GM23338 (cell line): ENCODE results near the gene ACOT11. TPM values are rescaled to one million over a fixed set of nuclear protein-coding genes. Genes with fewer than 3 reads are reported as not detected.

Experiments
- ATAC-seq: fragments of 200-7000 bp; cut with Tn5 transposase; 3 replicates; pipeline ENCODE4 v1.9.1; 2020
- DNase-seq: peaks from one replicate; pipeline ENCODE4 v3.0.0-alpha.2; 2015; ENCODE audit warnings: low spot score
- H2AFZ ChIP-seq: fragments of 200-600 bp; sonication (generic); 2 replicates; pipeline ENCODE4 v1.8.0; 2016; ENCODE audit warnings: antibody characterized with exemption, mild to moderate bottlenecking, moderate library complexity
- H3F3A ChIP-seq: fragments of 200-600 bp; sonication (generic); replicated peaks from 2 replicates; pipeline ENCODE4 v1.8.0; 2017; ENCODE audit warnings: antibody characterized with exemption, mixed run types, low read depth
- H3K27ac ChIP-seq: fragments of 200-600 bp; sonication (generic); 2 replicates; pipeline ENCODE4 v1.6.1; 2016; ENCODE audit warnings: low read depth
- H3K27me3 ChIP-seq: fragments of 200-600 bp; sonication (generic); 2 replicates; pipeline ENCODE4 v1.8.0; 2016; ENCODE audit warnings: mild to moderate bottlenecking, mixed run types, moderate library complexity; ENCODE audit not compliant: insufficient read depth
- H3K36me3 ChIP-seq: fragments of 200-600 bp; sonication (generic); 2 replicates; pipeline ENCODE4 v1.8.0; 2016; ENCODE audit warnings: mild to moderate bottlenecking; ENCODE audit not compliant: insufficient read depth
- H3K4me1 ChIP-seq: fragments of 200-600 bp; sonication (generic); 2 replicates; pipeline ENCODE4 v1.8.0; 2016; ENCODE audit warnings: mild to moderate bottlenecking, moderate library complexity; ENCODE audit not compliant: insufficient read depth
- H3K4me2 ChIP-seq: fragments of 200-600 bp; sonication (generic); 2 replicates; pipeline ENCODE4 v1.7.1; 2017; ENCODE audit warnings: mixed run types
- H3K4me3 ChIP-seq: fragments of 200-600 bp; sonication (generic); 2 replicates; pipeline ENCODE4 v1.6.1; 2016; ENCODE audit warnings: mixed run types
- H3K79me2 ChIP-seq: fragments of 200-600 bp; sonication (generic); replicated peaks from 2 replicates; pipeline ENCODE4 v1.8.0; 2017; ENCODE audit warnings: mild to moderate bottlenecking; ENCODE audit not compliant: insufficient read depth
- H3K9me2 ChIP-seq: fragments of 200-600 bp; sonication (generic); 2 replicates; pipeline ENCODE4 v1.8.0; 2017; ENCODE audit not compliant: insufficient read depth
- H4K20me1 ChIP-seq: fragments of 200-600 bp; sonication (generic); replicated peaks from 2 replicates; pipeline ENCODE4 v1.8.0; 2017; ENCODE audit warnings: mild to moderate bottlenecking; ENCODE audit not compliant: insufficient read depth
- H3K27ac Mint-ChIP-seq: 2 replicates; pipeline ENCODE4 v1.8.0; 2020; ENCODE audit warnings: inconsistent platforms, mild to moderate bottlenecking, moderate library complexity, mixed read lengths
- H3K27me3 Mint-ChIP-seq: 3 replicates; pipeline ENCODE4 v1.8.0; 2022; ENCODE audit warnings: low read depth, mild to moderate bottlenecking, moderate library complexity, mixed read lengths, inconsistent platforms; ENCODE audit not compliant: insufficient read depth, poor library complexity
- H3K36me3 Mint-ChIP-seq: 3 replicates; pipeline ENCODE4 v1.8.0; 2021; ENCODE audit warnings: low read depth, mild to moderate bottlenecking, inconsistent platforms, moderate library complexity, mixed read lengths
- H3K4me1 Mint-ChIP-seq: 3 replicates; pipeline ENCODE4 v1.8.0; 2020; ENCODE audit warnings: mild to moderate bottlenecking, inconsistent platforms, mixed read lengths
- H3K4me3 Mint-ChIP-seq: 3 replicates; pipeline ENCODE4 v1.8.0; 2021; ENCODE audit warnings: moderate library complexity, mild to moderate bottlenecking, inconsistent platforms, mixed read lengths
- H3K9me3 Mint-ChIP-seq: 3 replicates; pipeline ENCODE4 v1.8.0; 2020; ENCODE audit warnings: moderate library complexity, mild to moderate bottlenecking, inconsistent platforms, mixed read lengths
- ETS1 ChIP-seq: IDR thresholded peaks from 2 replicates; pipeline ENCODE4 v1.6.1; 2016; ENCODE audit warnings: antibody characterized with exemption
- EZH2 ChIP-seq: fragments of 200-600 bp; sonication (generic); IDR thresholded peaks from one replicate; pipeline ENCODE4 v1.8.0; 2017; ENCODE audit warnings: antibody characterized with exemption, mild to moderate bottlenecking, low read depth; ENCODE audit not compliant: unreplicated experiment
- EZH2phosphoT487 ChIP-seq: fragments of 200-600 bp; sonication (generic); IDR thresholded peaks from one replicate; pipeline ENCODE4 v1.8.1; 2018; ENCODE audit warnings: antibody characterized with exemption; ENCODE audit not compliant: unreplicated experiment
- JUNB ChIP-seq: IDR thresholded peaks from one replicate; pipeline ENCODE4 v1.6.1; 2016; ENCODE audit warnings: antibody characterized with exemption; ENCODE audit not compliant: unreplicated experiment
- POLR2AphosphoS5 ChIP-seq: IDR thresholded peaks from 2 replicates; pipeline ENCODE4 v1.6.1; 2016; ENCODE audit warnings: antibody characterized with exemption, low read depth
- STAT1 ChIP-seq: IDR thresholded peaks from one replicate; pipeline ENCODE4 v1.6.1; 2016; ENCODE audit warnings: antibody characterized with exemption; ENCODE audit not compliant: unreplicated experiment
- ZNF114 ChIP-seq: fragments of 250-450 bp; sonication (Bioruptor Pico); IDR thresholded peaks from 2 replicates; pipeline ENCODE4 v1.5.0; 2020; ENCODE audit warnings: mild to moderate bottlenecking, moderate library complexity
- polyA plus RNA-seq: library from polyadenylated mRNA; unstranded; fragments of >200 nt; fragmentation: Nextera tagmentation; extraction: Ambion mirVana; gene quantifications from 2 replicates; pipeline ENCODE4 v1.2.1, GENCODE V29; 2016
- total RNA-seq: library from RNA; depleted of rRNA; stranded (reverse); fragments of >200 nt; shearing (Covaris generic); gene quantifications from 2 replicates; pipeline ENCODE4 v1.2.3, GENCODE V29; 2014
- TF ChIP-seq, protein P1 (sequence below), 2 experiments: fragments of 200-600 bp in 1 of 2; sonication (generic) in 1 of 2; conservative IDR thresholded peaks; 2 replicates each; pipeline versions ENCODE4 v1.5.1 to v1.6.1; 2016 to 2017; ENCODE audit warnings: antibody characterized with exemption in 2 of 2, low read depth in 2 of 2, mild to moderate bottlenecking in 2 of 2, moderate library complexity in 1 of 2
- TF ChIP-seq, protein P2 (sequence below): fragments of 250-450 bp; sonication (Bioruptor Pico); IDR thresholded peaks from 2 replicates; pipeline ENCODE4 v1.5.0; 2020; ENCODE audit warnings: mild to moderate bottlenecking, moderate library complexity

ACOT11 gene
- total and polyA plus RNA-seq, 2 experiments from 2014 or later = 1.6 to 2.7 TPM

- no peak overlapping the region for H3K27ac ChIP-seq
- no peak overlapping the region for H3K4me3 Mint-ChIP-seq
- H3K27ac Mint-ChIP-seq = peak overlapping the region; percentile 3; the same call in 1 of the 2 replicates
- DNase-seq (no peak), ATAC-seq (no peak)
- peaks cover 8% of the 10 kb centered on the region for H3K4me1 ChIP-seq
- H3K4me1 Mint-ChIP-seq = peaks cover 17% of the 10 kb centered on the region
- no peak overlapping the region for H3K4me3 ChIP-seq
- no peak for TF ChIP-seq ETS1
- no peak for TF ChIP-seq ZNF114 (CRISPR knock-in tag)
- TF ChIP-seq, protein P1, sequence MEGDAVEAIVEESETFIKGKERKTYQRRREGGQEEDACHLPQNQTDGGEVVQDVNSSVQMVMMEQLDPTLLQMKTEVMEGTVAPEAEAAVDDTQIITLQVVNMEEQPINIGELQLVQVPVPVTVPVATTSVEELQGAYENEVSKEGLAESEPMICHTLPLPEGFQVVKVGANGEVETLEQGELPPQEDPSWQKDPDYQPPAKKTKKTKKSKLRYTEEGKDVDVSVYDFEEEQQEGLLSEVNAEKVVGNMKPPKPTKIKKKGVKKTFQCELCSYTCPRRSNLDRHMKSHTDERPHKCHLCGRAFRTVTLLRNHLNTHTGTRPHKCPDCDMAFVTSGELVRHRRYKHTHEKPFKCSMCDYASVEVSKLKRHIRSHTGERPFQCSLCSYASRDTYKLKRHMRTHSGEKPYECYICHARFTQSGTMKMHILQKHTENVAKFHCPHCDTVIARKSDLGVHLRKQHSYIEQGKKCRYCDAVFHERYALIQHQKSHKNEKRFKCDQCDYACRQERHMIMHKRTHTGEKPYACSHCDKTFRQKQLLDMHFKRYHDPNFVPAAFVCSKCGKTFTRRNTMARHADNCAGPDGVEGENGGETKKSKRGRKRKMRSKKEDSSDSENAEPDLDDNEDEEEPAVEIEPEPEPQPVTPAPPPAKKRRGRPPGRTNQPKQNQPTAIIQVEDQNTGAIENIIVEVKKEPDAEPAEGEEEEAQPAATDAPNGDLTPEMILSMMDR (conservative IDR thresholded peaks at IDR 0.05; ENCODE audit: low read depth in 2 of 2) = no peak
- TF ChIP-seq JUNB = no peak
- TF ChIP-seq POLR2AphosphoS5 = no peak
- TF ChIP-seq EZH2phosphoT487 = no peak
- TF ChIP-seq EZH2 = no peak
- no peak for TF ChIP-seq STAT1
- TF ChIP-seq, protein P2, sequence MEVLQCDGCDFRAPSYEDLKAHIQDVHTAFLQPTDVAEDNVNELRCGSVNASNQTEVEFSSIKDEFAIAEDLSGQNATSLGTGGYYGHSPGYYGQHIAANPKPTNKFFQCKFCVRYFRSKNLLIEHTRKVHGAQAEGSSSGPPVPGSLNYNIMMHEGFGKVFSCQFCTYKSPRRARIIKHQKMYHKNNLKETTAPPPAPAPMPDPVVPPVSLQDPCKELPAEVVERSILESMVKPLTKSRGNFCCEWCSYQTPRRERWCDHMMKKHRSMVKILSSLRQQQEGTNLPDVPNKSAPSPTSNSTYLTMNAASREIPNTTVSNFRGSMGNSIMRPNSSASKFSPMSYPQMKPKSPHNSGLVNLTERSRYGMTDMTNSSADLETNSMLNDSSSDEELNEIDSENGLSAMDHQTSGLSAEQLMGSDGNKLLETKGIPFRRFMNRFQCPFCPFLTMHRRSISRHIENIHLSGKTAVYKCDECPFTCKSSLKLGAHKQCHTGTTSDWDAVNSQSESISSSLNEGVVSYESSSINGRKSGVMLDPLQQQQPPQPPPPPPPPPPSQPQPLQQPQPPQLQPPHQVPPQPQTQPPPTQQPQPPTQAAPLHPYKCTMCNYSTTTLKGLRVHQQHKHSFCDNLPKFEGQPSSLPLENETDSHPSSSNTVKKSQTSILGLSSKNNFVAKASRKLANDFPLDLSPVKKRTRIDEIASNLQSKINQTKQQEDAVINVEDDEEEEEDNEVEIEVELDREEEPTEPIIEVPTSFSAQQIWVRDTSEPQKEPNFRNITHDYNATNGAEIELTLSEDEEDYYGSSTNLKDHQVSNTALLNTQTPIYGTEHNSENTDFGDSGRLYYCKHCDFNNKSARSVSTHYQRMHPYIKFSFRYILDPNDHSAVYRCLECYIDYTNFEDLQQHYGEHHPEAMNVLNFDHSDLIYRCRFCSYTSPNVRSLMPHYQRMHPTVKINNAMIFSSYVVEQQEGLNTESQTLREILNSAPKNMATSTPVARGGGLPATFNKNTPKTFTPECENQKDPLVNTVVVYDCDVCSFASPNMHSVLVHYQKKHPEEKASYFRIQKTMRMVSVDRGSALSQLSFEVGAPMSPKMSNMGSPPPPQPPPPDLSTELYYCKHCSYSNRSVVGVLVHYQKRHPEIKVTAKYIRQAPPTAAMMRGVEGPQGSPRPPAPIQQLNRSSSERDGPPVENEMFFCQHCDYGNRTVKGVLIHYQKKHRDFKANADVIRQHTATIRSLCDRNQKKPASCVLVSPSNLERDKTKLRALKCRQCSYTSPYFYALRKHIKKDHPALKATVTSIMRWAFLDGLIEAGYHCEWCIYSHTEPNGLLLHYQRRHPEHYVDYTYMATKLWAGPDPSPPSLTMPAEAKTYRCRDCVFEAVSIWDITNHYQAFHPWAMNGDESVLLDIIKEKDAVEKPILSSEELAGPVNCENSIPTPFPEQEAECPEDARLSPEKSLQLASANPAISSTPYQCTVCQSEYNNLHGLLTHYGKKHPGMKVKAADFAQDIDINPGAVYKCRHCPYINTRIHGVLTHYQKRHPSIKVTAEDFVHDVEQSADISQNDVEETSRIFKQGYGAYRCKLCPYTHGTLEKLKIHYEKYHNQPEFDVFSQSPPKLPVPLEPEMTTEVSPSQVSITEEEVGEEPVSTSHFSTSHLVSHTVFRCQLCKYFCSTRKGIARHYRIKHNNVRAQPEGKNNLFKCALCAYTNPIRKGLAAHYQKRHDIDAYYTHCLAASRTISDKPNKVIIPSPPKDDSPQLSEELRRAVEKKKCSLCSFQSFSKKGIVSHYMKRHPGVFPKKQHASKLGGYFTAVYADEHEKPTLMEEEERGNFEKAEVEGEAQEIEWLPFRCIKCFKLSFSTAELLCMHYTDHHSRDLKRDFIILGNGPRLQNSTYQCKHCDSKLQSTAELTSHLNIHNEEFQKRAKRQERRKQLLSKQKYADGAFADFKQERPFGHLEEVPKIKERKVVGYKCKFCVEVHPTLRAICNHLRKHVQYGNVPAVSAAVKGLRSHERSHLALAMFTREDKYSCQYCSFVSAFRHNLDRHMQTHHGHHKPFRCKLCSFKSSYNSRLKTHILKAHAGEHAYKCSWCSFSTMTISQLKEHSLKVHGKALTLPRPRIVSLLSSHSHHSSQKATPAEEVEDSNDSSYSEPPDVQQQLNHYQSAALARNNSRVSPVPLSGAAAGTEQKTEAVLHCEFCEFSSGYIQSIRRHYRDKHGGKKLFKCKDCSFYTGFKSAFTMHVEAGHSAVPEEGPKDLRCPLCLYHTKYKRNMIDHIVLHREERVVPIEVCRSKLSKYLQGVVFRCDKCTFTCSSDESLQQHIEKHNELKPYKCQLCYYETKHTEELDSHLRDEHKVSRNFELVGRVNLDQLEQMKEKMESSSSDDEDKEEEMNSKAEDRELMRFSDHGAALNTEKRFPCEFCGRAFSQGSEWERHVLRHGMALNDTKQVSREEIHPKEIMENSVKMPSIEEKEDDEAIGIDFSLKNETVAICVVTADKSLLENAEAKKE = no peak
- H3K79me2 ChIP-seq = no peaks in the 10 kb centered on the region
- H3K4me2 ChIP-seq = no peak overlapping the region
- no peaks in the 10 kb centered on the region for H3K27me3 ChIP-seq
- H2AFZ ChIP-seq = no peak overlapping the region
- no peaks in the 10 kb centered on the region for H4K20me1 ChIP-seq
- peaks cover 13% of the 10 kb centered on the region for H3K27me3 Mint-ChIP-seq
- no peaks in the 10 kb centered on the region for H3K36me3 ChIP-seq
- no peaks in the 10 kb centered on the region for H3K36me3 Mint-ChIP-seq
- H3K9me2 ChIP-seq = no peaks in the 10 kb centered on the region
- 0 out of 2 replicates have a peak, but pooled peaks cover 2% of the 10 kb centered on the region for H3F3A ChIP-seq
- H3K9me3 Mint-ChIP-seq = no peaks in the 10 kb centered on the region
Measured at GRCh38 chr1:54549181-54549924, 1.3 kb downstream of the ACOT11 start.
